Esophagus squamous epithelium (tissue), 4 donors: Measurements from ENCODE around the gene ARHGEF1.

Source experiments
- POLR2A ChIP-seq, 4 donors: fragments of 450-650 bp; IDR thresholded peaks; one replicate each; pipeline ENCODE4 v1.6.1; 2017; ENCODE audit warnings: antibody characterized with exemption in 4 of 4, mild to moderate bottlenecking in 4 of 4, moderate library complexity in 3 of 4
- TF ChIP-seq, protein P1 (sequence below), 6 experiments: fragments of 450-650 bp in 4 of 6; fragments of 200-600 bp in 2 of 6; sonication (generic) in 2 of 6; IDR thresholded peaks; one replicate each; pipeline ENCODE4 v1.5.1; 2016 to 2019; ENCODE audit warnings: antibody characterized with exemption in 6 of 6, mild to moderate bottlenecking in 4 of 6, moderate library complexity in 4 of 6

DNA sequence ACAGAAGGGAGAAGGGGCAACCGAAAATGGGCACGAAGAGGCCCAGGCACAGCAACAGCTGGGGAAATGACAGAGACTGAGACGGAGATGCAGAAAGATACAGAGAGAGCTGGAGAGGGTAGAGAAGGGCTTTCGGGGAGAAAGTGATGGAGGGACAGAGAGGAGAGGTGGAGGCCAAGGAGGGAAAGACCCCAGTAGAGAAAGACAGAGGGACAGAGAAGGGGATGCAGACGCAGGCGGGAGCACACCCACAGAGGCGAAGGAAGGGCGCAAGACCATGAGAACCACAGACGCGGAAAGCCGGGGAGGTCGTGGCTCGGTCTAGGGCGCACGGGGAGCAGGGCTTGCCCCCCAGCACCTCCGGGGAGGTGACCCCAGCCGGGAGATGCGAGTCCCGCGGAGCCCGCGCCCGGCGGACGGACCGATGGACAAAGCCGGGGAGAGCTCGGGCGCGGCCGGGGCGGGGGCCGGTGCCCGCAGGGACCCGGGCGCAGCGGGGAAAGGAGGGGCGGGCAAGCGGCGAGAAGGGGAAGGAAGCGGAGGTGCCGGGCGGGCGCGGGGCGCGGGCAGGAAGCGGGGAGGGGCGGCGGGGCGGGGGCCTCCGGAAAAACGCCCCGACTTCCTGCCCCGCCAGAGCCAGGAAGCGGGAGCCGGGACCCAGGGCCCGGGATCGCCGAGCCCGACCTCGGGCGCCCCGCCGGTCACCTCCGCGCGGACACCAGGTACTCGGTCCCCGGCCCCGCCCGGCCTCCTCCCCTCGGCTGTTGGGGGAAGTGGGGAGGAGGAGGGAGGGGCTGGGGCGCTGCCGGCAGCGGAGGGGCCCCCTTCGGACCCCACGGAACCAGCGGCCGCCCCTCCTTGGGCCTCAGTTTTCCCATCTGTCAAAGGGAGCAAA, at the start of gene ARHGEF1:
- TF ChIP-seq POLR2A (IDR thresholded peaks at IDR 0.05), result peak in 2 of 4 donors; percentile 48 to 72
- TF ChIP-seq, protein P1, sequence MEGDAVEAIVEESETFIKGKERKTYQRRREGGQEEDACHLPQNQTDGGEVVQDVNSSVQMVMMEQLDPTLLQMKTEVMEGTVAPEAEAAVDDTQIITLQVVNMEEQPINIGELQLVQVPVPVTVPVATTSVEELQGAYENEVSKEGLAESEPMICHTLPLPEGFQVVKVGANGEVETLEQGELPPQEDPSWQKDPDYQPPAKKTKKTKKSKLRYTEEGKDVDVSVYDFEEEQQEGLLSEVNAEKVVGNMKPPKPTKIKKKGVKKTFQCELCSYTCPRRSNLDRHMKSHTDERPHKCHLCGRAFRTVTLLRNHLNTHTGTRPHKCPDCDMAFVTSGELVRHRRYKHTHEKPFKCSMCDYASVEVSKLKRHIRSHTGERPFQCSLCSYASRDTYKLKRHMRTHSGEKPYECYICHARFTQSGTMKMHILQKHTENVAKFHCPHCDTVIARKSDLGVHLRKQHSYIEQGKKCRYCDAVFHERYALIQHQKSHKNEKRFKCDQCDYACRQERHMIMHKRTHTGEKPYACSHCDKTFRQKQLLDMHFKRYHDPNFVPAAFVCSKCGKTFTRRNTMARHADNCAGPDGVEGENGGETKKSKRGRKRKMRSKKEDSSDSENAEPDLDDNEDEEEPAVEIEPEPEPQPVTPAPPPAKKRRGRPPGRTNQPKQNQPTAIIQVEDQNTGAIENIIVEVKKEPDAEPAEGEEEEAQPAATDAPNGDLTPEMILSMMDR (IDR thresholded peaks at IDR 0.05), result no peak
